ENCODE data around the gene SUSD4.

- TF ChIP-seq ZNF274 (IDR thresholded peaks at IDR 0.05; ENCODE audit: low read depth, low read length) (no peak), YY1 (IDR thresholded peaks at IDR 0.05; ENCODE audit: insufficient read depth, insufficient read length) (no peak)
These were observed 183.2 kb downstream of the SUSD4 start for GRCh38 chr1:223180731-223181321.
